Naive thymus-derived CD4-positive, alpha-beta T cell (primary cell): Measurements from ENCODE around the gene DLG4. TPM values are rescaled to one million over a fixed set of nuclear protein-coding genes. Genes with fewer than 3 reads are reported as not detected.
A peak's percentile ranks its signal among the peaks of the same experiment; 100 is the strongest.
"Not testable (repeated sequence)": the region's sequence is repeated elsewhere in the genome, so short reads cannot be mapped to it uniquely, and the experiment has no call there.

Experiments
- ATAC-seq: fragments of 150-1000 bp; cut with Tn5 transposase; 2 replicates; pipeline ENCODE4 v1.10.0; 2021; ENCODE audit warnings: mild to moderate bottlenecking, moderate library complexity
- CTCF ChIA-PET: fragments of 350-600 bp; sonication (Branson Sonifier 250); formaldehyde crosslinking; loops from one replicate; lab custom pipeline; 2021; ENCODE audit warnings: antibody characterized with exemption; lab: Charles Lee
- POLR2A ChIA-PET: fragments of 350-600 bp; sonication (Branson Sonifier 250); formaldehyde crosslinking; loops from one replicate; lab custom pipeline; 2021; ENCODE audit warnings: antibody characterized with exemption, inconsistent platforms; lab: Charles Lee
- DNase-seq, 9 donors: peaks; one replicate each; pipeline versions ENCODE4 v3.0.0 to v3.0.0-alpha.2; 2020 to 2022; ENCODE audit warnings: mixed read lengths in 1 of 9
- H3K27ac ChIP-seq: one replicate; pipeline ENCODE4 v1.7.0; 2013; ENCODE audit warnings: mild to moderate bottlenecking, low read depth, low read length, moderate library complexity
- H3K27me3 ChIP-seq, 2 donors: one replicate each; pipeline ENCODE4 v1.7.0; 2013; ENCODE audit warnings: low read length in 2 of 2, mild to moderate bottlenecking in 2 of 2, moderate library complexity in 2 of 2; ENCODE audit not compliant: control insufficient read depth in 2 of 2, insufficient read depth in 2 of 2
- H3K36me3 ChIP-seq, 3 experiments: 1 replicate in 2 of 3; 2 replicates in 1 of 3; pipeline ENCODE4 v1.7.0; 2013; ENCODE audit warnings: low read length in 3 of 3, mild to moderate bottlenecking in 3 of 3, moderate library complexity in 1 of 3; ENCODE audit not compliant: insufficient read depth in 3 of 3, control insufficient read depth in 2 of 3
- H3K4me1 ChIP-seq, 2 donors: one replicate each; pipeline ENCODE4 v1.7.0; 2013; ENCODE audit warnings: low read length in 2 of 2, mild to moderate bottlenecking in 2 of 2, moderate library complexity in 1 of 2; ENCODE audit not compliant: control insufficient read depth in 2 of 2, insufficient read depth in 2 of 2
- H3K4me3 ChIP-seq: 2 replicates; pipeline ENCODE4 v1.7.0; 2013; ENCODE audit warnings: mild to moderate bottlenecking, low read length
- H3K9me3 ChIP-seq, 3 experiments: 1 replicate in 2 of 3; 2 replicates in 1 of 3; pipeline ENCODE4 v1.7.0; 2013; ENCODE audit warnings: low read length in 3 of 3; ENCODE audit not compliant: control insufficient read depth in 2 of 3
- H3K27ac Mint-ChIP-seq, 9 donors: one replicate each; pipeline ENCODE4 v1.8.0; 2020 to 2022; ENCODE audit warnings: mixed read lengths in 9 of 9, mild to moderate bottlenecking in 8 of 9, moderate library complexity in 5 of 9, inconsistent platforms in 2 of 9
- H3K27me3 Mint-ChIP-seq, 5 donors: one replicate each; pipeline ENCODE4 v1.8.0; 2021 to 2022; ENCODE audit warnings: mixed read lengths in 5 of 5, mild to moderate bottlenecking in 1 of 5
- H3K36me3 Mint-ChIP-seq, 5 donors: one replicate each; pipeline ENCODE4 v1.8.0; 2020 to 2022; ENCODE audit warnings: mixed read lengths in 5 of 5, mild to moderate bottlenecking in 3 of 5, inconsistent platforms in 1 of 5
- H3K4me1 Mint-ChIP-seq, 7 donors: one replicate each; pipeline ENCODE4 v1.8.0; 2020 to 2022; ENCODE audit warnings: mixed read lengths in 7 of 7, mild to moderate bottlenecking in 3 of 7, inconsistent platforms in 1 of 7
- H3K4me3 Mint-ChIP-seq, 10 donors: one replicate each; pipeline ENCODE4 v1.8.0; 2020 to 2022; ENCODE audit warnings: mild to moderate bottlenecking in 10 of 10, mixed read lengths in 10 of 10, moderate library complexity in 6 of 10, inconsistent platforms in 2 of 10
- H3K9me3 Mint-ChIP-seq, 11 donors: one replicate each; pipeline ENCODE4 v1.8.0; 2020 to 2022; ENCODE audit warnings: mixed read lengths in 11 of 11, mild to moderate bottlenecking in 4 of 11, inconsistent platforms in 1 of 11, moderate library complexity in 1 of 11
- intact Hi-C, 2 donors: fragments of 100-400 bp; cut with micrococcal nuclease; formaldehyde crosslinking; loops; one replicate each; pipeline ENCODE4 v1.15.1; 2023
- polyA plus RNA-seq, 2 donors: library from polyadenylated mRNA; unstranded; fragments of 300-500 nt; fragmentation: Illumina TruSeq; gene quantifications; one replicate each; pipeline ENCODE4 v1.2.3, GENCODE V29; 2021
- total RNA-seq, 6 experiments: library from RNA in 5 of 6; stranded (reverse) in 5 of 6; gene quantifications; 1 replicate in 5 of 6; 2 replicates in 1 of 6; pipeline ENCODE4 v1.2.3 and lab custom pipeline; 2021 to 2026

The DLG4 gene
- total and polyA plus RNA-seq, 7 experiments from 2014 or later, result 0.26 to 25.4 (median 11.4) TPM

GRCh38 chr17:7182101-7182500, 37.5 kb downstream of the DLG4 start:
- H3K36me3 ChIP-seq, H3K9me3 Mint-ChIP-seq, H3K27ac Mint-ChIP-seq, H3K27ac ChIP-seq, ATAC-seq, H3K9me3 ChIP-seq, DNase-seq, intact Hi-C loops, H3K4me3 Mint-ChIP-seq, H3K4me3 ChIP-seq, H3K36me3 Mint-ChIP-seq, POLR2A ChIA-PET, H3K27me3 ChIP-seq: not testable (repeated sequence)
- CTCF ChIA-PET, result interaction anchor here (0.6 kb wide), 1 partner anchor 131 kb away, joined by 4 read pairs; no protein-coding TSS in a partner anchor
- peaks cover 7 to 11% of the 10 kb centered on the region in 2 donors for H3K4me1 ChIP-seq
- H3K27me3 Mint-ChIP-seq, result peaks cover 0 to 13% (median 8%) of the 10 kb centered on the region in 5 donors
- peaks cover 6 to 18% (median 15%) of the 10 kb centered on the region in 7 donors for H3K4me1 Mint-ChIP-seq

- Histone ChIP-seq H3K27me3 (no peaks in the 10 kb centered on the region), H3K36me3 (no peaks in the 10 kb centered on the region), H3K9me3 (no peaks in the 10 kb centered on the region), H3K4me3 (no peak within 1 kb of the TSS), H3K4me1 (peaks cover 9 to 16% of the 10 kb centered on the region in 2 donors), H3K27ac (no peak within 1 kb of the TSS)
- Mint-ChIP-seq H3K27me3 (peaks cover 0 to 13% (median 8%) of the 10 kb centered on the region in 5 donors), H3K4me3 (peak within 1 kb of the TSS in 7 of 10 donors; percentile 53 to 83 (median 79)), H3K9me3 (no peaks in the 10 kb centered on the region), H3K36me3 (no peaks in the 10 kb centered on the region), H3K27ac (no peak within 1 kb of the TSS), H3K4me1 (peaks cover 0 to 13% (median 10%) of the 10 kb centered on the region in 7 donors)
- ChIA-PET POLR2A (no interaction called here), CTCF (interaction anchor here (0.5 kb wide), 1 partner anchor 177 kb away, joined by 3 read pairs; no protein-coding TSS in a partner anchor)
- ATAC-seq (no peak), DNase-seq (no peak)
- intact Hi-C loops, result no loop called here
These were observed 40.0 kb downstream of the DLG4 start, which contains the start of gene ASGR1 for GRCh38 chr17:7179317-7180254. TSS of gene ASGR1 (minus strand) at chr17:7179370. CDS start at chr17:7178563, 807 bp downstream.

GRCh38 chr17:7178973-7179316, 40.7 kb downstream of the DLG4 start:
- peaks cover 12 to 22% of the 10 kb centered on the region in 2 donors for H3K4me1 ChIP-seq
- ChIA-PET CTCF (interaction anchor here (0.5 to 2.5 kb wide), 2 partner anchors 133 to 178 kb away, joined by 3 to 16 read pairs; no protein-coding TSS in a partner anchor), POLR2A (no interaction called here)
- H3K36me3 ChIP-seq, result no peaks in the 10 kb centered on the region
- DNase-seq (no peak), ATAC-seq (no peak)
- Mint-ChIP-seq H3K36me3 (no peaks in the 10 kb centered on the region), H3K9me3 (no peaks in the 10 kb centered on the region), H3K4me1 (peaks cover 0 to 13% (median 10%) of the 10 kb centered on the region in 7 donors), H3K27me3 (peaks cover 0 to 13% (median 8%) of the 10 kb centered on the region in 5 donors), H3K4me3 (no peak overlapping the region), H3K27ac (no peak overlapping the region)
- intact Hi-C loops, result no loop called here
- H3K27ac ChIP-seq, result no peak overlapping the region
- H3K27me3 ChIP-seq, result no peaks in the 10 kb centered on the region
- no peak overlapping the region for H3K4me3 ChIP-seq
- no peaks in the 10 kb centered on the region for H3K9me3 ChIP-seq

GRCh38 chr17:7177954-7178477, 41.6 kb downstream of the DLG4 start:
- DNase-seq (peak in 1 of 9 donors; percentile 30), ATAC-seq (no peak)
- Mint-ChIP-seq H3K9me3 (no peaks in the 10 kb centered on the region), H3K4me1 (peaks cover 4 to 13% (median 9%) of the 10 kb centered on the region in 7 donors), H3K4me3 (peak overlapping the region in 8 of 10 donors; percentile 68 to 83 (median 81)), H3K27me3 (peaks cover 0 to 13% (median 8%) of the 10 kb centered on the region in 5 donors), H3K36me3 (no peaks in the 10 kb centered on the region), H3K27ac (peak overlapping the region in 4 of 9 donors; percentile 18 to 66 (median 44))
- peak overlapping the region; percentile 50 for H3K4me3 ChIP-seq
- no peaks in the 10 kb centered on the region for H3K27me3 ChIP-seq
- no peaks in the 10 kb centered on the region for H3K9me3 ChIP-seq
- intact Hi-C loops, result loop anchor here (1.0 to 2.0 kb wide), 6 partner anchors 27 to 133 kb away; no protein-coding TSS in a partner anchor
- no peaks in the 10 kb centered on the region for H3K36me3 ChIP-seq
- H3K4me1 ChIP-seq, result peaks cover 12 to 23% of the 10 kb centered on the region in 2 donors
- no peak overlapping the region for H3K27ac ChIP-seq
- ChIA-PET CTCF (interaction anchor here (0.5 to 2.5 kb wide), 6 partner anchors 22 to 132 kb away, joined by 3 to 16 read pairs (median 3); no protein-coding TSS in a partner anchor), POLR2A (interaction anchor here (1.9 kb wide), 1 partner anchor 132 kb away, joined by 5 read pairs; no protein-coding TSS in a partner anchor)

- ChIA-PET CTCF (interaction anchor here (0.5 to 2.5 kb wide), 8 partner anchors 10 to 1672 kb away, joined by 3 to 16 read pairs (median 3); no protein-coding TSS in a partner anchor), POLR2A (interaction anchor here (1.9 kb wide), 1 partner anchor 131 kb away, joined by 5 read pairs; no protein-coding TSS in a partner anchor)
- no peaks in the 10 kb centered on the region for H3K36me3 ChIP-seq
- peak; percentile 88 for ATAC-seq
- no peak overlapping the region for H3K27ac ChIP-seq
- peak overlapping the region; percentile 50 for H3K4me3 ChIP-seq
- Mint-ChIP-seq H3K36me3 (no peaks in the 10 kb centered on the region), H3K27me3 (peaks cover 0 to 17% (median 8%) of the 10 kb centered on the region in 5 donors), H3K4me3 (peak overlapping the region in 8 of 10 donors; percentile 68 to 83 (median 81)), H3K9me3 (no peaks in the 10 kb centered on the region), H3K27ac (peak overlapping the region in 5 of 9 donors; percentile 18 to 66 (median 51)), H3K4me1 (peaks cover 4 to 13% (median 9%) of the 10 kb centered on the region in 7 donors)
- H3K27me3 ChIP-seq, result no peaks in the 10 kb centered on the region
- H3K9me3 ChIP-seq, result no peaks in the 10 kb centered on the region
- peak; percentile 48 to 76 (median 62) for DNase-seq
- intact Hi-C loops, result loop anchor here (1.0 to 2.0 kb wide), 6 partner anchors 27 to 132 kb away; no protein-coding TSS in a partner anchor
- H3K4me1 ChIP-seq, result peaks cover 12 to 23% of the 10 kb centered on the region in 2 donors
These were observed 42.3 kb downstream of the DLG4 start for GRCh38 chr17:7177191-7177953.
